GM21526 (cell line): ENCODE data around the gene TPM4.
"Not testable (repeated sequence)": the region's sequence is repeated elsewhere in the genome, so short reads cannot be mapped to it uniquely, and the experiment has no call there.

Experiments used
- ATAC-seq: cut with Tn5 transposase; IDR thresholded peaks from one replicate; pipeline ENCODE4 v1.9.1; 2021; ENCODE audit warnings: moderate library complexity; ENCODE audit not compliant: unreplicated experiment, low FRiP score

TPM4 gene

DNA sequence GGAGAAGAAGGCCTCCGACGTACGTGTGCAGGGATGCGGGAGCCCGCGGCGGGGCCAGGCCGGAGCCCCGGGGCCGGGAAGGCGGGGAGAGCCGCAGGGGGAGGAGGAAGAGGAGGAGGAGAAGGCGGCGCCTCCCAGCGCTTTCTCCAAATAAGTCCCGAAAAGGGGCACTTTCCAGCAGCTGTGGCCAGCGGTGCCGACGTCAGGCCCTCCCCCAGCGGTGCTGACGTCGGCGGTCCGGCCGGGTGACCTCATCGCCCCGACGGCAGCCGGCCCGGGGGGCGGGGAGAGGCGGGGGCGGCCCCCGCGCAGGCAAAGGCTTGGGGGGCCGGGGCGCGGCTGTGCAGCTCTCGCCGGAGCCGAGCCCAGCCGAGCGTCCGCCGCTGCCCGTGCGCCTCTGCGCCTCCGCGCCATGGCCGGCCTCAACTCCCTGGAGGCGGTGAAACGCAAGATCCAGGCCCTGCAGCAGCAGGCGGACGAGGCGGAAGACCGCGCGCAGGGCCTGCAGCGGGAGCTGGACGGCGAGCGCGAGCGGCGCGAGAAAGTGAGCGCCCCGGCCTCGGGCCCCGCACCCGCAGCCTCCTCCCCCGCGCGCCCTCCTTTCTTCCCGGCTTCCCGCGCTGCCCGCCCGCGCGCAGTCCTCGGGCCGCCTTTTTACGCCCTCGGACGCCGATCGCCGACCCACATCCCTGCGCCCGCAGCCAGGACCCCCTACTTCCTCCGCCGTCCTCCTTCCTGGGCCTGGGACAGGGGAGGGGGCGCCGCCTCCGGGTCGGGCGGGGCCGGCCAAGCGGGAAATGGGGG lies at the start of gene TPM4:
TPM4 (plus strand) TSS at position 342 of the 804 bp plus-strand sequence; CDS start at position 413, 71 bp downstream.
- ATAC-seq, result peak; percentile 41

DNA sequence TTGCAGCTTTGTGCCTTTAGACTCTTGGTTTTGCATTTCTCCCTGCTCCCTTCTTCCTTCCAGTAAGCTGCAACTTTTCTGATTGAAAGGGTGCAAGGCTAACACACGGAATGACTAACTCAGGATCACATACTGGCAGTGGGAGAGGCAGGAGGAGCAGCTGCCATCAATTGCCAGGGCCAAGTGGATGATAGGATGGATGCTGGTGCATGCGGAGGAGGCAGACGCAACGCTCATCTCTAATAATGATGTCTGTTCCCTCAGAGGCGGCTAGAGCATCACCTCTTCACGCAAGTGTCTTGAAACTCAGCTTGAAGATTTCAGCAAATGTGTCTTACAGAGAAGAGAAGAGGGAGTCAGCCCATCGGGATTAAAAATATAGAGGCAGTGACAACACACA lies 49.5 kb upstream of the TPM4 start:
- no peak for ATAC-seq

DNA sequence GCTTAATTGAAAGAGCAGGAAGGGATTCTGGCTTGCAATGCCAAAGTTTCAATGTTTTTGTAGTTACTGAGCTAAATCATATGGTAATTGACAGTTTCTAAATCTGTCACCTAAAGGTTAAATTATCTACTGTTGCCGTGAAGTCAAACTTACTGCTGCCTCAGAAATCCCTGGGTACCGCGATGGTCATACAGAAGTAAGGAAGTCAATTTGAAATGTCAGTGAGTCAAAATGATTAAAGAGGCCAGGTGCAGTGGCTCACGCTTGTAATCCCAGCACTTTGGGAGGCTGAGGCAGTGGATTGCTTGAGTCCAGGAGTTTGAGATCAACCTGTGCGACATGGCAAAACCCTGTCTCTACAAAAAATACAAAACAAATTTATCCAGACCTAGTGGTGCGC lies 48.8 kb upstream of the TPM4 start:
- no peak for ATAC-seq

DNA sequence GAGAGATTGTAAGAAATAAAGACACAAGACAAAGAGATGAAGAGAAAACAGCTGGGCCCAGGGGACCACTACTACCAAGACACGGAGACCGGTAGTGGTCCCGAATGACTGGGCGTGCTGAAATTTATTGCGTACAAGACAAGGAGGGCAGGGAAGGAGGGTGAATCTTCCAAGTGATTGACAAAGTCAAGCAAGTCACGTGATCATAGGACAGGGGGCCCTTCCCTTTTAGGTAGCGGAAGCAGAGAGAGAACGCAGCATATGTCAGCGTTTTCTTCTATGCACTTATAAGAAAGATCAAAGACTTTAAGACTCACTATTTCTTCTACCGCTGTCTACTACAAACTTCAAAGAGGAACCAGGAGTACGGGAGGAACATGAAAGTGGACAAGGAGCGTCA lies 46.1 kb upstream of the TPM4 start:
- not testable (repeated sequence) for ATAC-seq

DNA sequence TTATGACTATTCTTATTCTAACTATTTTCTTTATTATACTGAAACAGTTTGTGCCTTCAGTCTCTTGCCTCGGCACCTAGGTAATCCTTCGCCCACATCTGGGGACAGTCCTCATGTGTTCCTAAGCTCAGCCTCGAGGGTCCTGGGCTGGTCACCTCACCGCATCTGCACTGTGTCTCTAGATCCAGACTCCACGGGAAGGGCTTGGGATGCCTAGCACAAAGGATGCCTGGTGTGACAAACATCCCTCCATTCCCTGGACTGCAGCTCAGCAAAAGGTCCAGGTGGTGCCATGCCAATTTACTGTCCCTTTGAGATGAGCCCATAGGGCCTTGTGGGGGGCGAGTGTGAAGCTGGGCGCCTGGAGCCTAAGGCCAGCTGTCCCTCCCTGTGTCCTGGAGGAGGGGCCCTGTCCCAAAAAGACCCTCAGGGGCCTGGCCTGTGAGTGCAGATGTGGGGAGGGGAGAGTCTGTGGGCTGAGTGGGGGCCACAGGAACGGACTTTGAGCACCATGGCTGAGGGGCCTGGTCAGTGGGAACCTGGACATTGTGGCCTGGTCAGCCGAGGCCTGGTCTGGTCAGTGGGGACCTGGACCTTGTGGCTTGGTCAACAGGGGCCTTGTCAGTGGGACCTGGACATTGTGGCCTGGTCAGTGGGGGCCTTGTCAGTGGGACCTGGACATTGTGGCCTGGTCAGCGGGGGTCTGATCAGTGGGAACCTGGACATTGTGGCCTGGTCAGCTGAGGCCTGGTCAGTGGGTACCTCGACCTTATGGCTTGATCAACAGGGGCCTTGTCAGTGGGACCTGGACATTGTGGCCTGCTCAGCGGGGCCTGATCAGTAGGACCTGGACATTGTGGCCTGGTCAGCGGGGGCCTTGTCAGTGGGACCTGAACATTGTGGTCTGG lies 45.1 kb upstream of the TPM4 start:
- no peak for ATAC-seq

DNA sequence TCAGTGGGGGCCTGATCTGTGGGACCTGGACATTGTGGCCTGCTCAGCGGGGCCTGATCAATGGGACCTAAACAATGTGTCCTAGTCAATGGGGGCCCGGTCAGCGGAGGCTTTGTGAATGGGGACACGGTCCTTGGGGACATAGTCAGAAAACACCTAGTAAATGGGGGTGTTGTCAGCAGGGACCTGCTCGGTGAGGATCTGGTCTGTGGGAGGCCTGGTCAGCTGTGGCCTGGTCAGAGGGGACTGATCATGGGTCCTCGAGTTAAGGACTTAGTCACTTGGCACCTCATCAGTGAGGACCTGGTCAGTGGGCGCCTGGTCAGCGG lies 44.5 kb upstream of the TPM4 start:
- no peak for ATAC-seq

DNA sequence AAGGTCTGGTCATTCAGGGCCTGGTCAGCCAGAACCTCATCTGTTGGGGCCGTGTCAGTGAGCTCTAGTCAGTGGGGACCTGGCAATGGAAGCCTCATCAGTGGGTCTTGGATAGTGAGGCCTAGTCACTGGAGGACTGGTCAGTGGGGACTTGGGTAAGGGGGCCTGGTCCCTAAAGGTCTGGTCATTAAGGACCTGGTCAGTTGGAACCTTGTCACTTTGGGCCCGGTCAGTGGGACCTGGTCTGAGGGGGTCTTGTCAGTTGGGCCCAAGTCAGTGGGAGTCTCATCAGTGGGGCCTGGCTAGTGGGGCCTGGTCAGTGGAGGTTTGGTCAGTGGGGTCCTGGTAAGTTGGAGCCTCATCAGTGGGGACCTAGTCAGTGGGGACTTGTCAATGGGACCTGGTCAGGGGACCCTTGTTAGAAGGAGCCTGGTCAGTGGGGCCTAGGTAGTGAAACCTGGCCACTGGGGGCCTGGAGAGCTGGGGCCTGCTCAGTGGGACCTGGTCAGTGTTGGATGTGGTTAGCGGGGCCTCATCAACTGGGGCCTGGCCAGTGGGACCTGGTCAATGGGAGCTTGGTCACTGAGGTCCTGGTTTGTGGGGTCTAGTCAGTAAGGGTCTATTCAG lies 43.7 kb upstream of the TPM4 start:
- ATAC-seq, result no peak

DNA sequence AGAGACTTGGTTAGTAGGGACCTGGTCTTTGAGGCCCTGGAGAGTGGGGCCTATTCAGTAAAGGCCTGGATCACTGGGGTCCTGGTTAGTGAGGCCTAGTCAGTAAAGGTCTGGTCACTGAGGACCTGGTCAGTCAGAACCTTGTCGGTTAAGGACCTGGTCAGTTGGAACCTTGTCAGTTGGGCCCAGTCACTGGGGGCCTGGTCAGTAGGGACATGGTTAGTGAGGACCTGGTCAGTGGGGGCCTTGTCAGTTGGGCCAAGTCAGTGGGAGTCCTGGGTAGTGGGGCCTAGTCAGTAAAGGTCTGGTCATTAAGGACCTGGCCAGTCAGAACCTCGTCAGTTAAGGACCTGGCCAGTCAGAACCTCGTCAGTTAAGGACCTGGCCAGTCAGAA lies 43.2 kb upstream of the TPM4 start:
- no peak for ATAC-seq

DNA sequence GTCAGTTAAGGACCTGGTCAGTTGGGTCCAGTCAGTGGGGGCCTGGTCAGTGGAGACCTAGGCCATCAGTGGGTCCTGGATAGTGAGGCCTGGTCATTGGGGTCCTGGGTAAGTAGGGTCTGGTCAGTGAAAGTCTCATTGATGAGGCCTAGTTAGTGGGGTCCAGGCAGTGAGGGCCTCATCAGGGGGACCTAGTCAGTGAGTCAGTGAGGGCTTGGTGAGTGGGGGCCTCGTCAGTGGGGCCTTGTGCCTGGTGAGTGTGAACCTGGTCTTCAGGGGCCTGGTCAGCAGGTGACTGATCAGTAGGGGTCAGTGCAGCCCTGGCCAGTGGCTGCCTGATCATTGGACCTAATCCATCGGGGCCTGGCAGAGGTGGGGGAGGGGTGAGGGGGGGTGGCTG lies 42.6 kb upstream of the TPM4 start:
- ATAC-seq, result no peak

DNA sequence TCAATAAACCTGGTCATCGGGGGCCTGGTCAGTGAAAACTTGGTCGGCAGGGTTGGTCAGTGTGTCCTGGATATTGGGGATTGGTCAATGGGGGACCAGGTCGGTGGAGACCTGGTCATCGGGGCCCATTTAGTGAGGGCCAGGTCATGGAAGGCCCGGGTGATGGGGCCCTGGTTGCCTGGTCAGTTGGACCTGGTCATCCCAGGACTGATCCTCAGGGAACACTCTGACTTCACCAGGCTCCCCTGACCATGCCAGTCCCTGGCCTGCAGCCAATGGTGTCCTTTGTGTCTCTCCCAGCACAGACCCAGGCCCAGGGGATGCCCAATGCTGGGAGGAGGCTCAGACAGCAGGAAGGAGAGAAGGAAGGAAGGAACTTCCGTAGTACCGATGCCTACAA lies 42.1 kb upstream of the TPM4 start:
- ATAC-seq, result no peak

DNA sequence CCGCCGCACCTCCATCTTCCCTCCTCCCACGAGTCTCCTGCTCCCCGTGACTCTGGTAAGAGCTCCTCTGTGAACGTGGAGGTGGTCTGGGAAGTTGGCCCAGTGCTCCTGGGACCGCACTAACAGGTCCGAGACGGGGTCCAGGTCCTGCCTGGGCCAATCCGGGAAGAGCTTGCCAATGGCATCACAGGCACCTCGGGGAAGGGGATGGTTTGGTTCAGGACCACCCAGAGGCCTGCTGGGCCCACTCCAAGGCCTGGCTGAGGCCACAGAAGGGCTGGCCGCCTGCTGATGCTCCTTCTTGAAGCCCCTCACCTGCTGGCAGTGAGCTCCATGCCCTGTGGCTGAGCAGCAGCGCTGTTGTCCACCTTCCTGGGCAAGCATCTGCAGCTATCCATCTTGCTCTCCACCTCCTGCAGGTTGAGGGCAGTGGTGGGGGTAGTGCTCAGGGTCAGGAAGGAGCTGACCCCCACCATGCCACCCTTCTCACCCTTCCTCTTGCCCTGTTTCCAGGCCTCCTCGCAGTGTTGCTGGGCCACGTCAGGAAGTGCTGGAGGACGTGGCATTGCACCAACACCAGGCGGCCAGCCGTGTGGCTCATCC lies 41.2 kb upstream of the TPM4 start:
- ATAC-seq, result no peak

DNA sequence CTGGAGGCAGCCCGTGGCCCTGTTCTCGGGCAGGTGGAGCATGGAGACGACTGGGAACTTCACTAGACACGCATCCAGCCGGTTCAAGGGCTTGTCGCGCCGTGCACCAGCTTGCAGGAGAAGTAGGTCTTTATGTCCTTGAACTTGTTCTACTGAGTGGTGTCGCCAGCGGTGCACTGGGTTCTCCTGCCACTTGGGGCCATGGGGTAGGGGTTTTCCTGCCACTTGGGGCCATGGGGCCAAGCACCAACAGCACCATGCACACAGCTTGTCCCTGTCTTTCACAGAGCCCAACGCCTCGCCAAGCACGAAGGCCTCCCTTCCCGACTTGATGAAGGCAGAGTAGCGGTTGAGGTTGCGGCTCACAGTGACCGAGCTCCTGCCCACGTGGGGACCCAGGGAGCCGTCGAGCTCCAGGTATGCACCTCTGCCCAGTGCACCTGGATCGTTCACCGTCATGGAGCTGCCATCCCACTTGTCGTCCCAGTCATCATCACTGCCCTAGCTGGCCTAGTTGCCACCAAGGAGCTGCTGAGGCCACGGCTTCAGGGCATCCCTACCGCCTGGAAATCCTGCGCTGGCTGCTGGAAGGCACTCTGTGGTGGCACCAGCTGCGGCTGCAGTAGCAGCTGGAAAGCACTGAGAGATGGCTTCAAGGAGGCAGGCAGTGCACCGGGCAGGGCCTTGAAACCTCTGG lies 40.5 kb upstream of the TPM4 start:
- no peak for ATAC-seq

DNA sequence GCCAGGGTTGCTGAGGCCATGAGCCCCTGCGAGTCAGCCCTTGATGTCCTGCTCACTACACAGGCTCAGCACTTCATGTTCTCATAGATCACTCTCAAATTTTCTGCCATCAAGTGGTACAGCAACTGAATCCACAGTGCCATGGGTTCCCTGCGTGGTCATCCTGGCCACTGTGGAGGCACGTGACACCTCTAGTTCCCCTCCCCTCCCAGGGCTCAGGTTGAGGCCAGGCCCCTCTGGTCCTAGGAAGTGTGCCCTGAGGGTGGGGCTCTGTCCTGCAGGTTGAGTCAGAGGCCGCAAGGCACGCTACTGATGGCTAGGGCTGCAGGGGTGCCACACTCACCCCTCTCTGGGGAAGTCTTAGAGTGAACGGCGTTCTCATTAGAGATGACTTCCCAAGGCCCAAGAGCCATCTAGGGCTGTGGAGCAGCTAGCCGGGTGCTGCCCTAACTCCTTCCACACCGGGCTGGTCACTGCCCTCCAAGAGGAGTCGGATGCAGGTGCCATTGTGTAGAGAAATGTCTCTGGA lies 39.8 kb upstream of the TPM4 start:
- ATAC-seq, result no peak

DNA sequence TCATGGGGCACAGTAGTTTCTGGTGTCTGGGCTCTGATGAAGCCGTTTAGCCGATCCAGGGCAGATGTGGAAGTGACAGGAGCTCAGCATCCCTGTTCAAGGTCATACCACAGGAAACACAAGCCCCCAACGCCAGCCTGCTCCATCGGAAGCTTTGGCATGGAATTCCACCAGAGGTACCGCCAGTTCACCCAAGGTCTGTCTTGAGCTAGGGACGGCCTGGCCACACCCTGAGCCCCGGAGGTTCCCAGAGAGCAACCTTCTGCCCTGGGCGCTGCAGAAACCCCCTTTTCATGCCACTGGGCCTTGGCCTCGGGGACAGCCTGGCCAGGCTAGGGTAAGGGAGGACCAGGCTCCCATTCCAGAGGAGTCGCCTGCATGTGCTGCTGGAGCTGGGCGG lies 39.4 kb upstream of the TPM4 start:
- no peak for ATAC-seq

DNA sequence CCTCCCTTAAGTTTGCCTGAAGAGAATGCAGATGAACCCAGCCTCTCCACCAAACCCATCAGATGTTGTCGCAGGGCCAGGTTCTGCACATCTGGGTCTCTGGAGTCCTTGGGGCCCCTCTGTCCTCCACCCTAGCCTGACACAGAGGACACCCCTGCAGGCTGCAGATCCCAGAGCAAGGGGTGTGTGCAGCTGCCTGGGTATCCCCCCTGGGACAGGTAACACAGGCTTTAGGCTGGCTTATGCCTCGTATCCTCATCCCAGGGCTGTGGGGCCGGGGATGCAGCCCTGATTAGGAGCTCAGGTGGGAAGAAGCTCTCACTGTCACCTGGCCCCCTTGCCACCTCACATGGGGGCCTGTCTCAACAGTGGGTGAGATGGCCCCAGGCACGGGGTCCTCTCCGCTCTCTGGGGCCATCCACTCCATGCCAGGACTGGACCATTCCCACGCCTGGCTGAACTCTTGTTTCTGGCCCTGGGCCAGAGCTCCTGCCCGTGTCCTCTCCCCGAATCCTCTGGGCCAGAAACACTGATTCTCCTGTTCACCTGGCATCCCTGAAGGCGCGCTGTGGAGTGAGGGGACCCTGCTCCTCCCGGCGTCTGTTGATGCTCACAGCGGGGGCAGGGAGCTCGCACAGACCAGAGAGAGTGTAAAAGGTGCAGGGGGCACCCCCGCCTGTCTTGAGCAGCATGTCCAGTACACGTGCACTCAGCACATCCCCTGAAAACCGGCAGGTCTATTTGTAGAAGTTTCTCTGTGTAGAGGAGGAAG lies 38.7 kb upstream of the TPM4 start:
- ATAC-seq, result no peak

DNA sequence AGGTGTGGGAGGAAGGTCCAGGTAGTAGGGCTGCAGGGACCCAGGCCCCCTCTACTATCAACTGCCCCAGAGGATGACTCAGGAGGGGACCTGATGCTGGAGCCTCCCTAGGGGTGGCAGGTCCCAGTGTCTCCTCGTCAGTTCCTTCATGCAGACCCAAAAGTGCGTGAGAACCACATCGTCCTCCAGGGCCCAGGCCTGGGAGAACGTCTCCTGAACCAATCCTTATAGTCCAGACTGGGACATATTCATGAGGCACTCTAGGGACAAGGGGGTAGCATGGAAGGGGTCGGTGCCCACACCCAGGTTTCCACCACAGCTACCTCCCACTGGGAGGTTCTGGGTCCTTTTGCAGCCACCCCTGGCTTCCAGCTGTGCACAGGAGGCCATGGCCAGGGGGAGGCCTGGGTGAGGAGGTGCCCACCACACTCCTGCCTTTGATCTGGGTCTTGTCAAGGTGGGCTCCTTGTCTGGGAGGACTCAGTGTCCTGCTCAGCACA lies 38.0 kb upstream of the TPM4 start:
- no peak for ATAC-seq

DNA sequence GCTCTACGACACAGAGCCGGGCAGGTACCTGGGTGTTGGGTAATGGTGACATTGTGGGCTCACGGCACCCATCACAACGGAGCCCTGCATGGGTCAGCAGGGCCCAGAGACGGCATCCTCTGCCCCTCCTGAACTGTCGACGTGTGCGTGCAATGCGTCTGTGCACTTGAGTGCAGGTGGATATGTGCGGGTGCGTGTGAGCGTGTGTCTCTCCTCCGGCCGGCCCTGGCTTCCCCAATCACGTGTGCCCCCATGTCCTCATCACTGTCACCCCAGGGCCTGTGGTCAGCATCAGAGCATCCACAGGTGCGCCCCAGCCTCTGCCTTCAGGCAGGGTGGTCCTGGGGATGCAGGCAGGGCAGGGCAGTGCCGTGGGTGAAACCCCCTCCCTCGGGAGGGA lies 37.2 kb upstream of the TPM4 start:
- ATAC-seq, result no peak

DNA sequence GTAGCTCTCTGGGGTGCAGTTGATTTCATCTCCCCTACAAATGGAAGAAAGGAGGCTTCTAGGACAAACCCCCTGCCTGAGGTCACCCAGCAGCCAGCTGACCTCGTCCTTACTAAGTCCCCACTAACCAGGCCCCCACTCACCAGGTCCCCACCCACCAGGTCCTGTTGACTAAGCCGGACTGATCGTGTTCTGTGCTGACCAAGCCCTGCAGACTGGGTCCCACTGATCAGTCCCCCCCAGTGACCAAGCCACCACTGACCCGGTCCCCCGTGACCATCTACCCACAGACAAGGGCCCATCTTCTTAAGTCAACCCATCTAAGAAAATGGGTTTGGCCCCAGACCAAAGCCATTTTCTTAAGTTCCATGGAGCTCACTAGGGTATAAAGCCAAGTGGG lies 36.8 kb upstream of the TPM4 start:
- ATAC-seq, result no peak

DNA sequence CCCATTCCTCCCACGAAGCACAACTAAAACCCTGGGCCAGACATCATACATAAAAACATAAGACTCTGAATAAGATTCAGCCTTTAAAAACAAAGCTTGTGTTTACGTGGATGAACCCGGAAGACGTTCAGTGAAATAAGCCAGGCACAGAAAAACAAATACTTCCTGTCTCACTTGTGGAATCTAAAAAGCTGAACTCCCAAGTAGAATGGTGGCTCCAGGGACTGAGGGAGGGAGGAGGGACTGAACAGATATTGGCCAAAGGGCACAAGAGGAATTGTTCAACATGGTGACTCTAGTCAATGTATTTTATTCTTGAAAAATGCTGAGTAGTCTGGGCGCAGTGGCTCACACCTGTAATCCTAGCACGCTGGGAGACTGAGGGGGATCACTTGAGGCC lies 35.7 kb upstream of the TPM4 start:
- ATAC-seq, result no peak
